Fibroblast of peridontal ligament (primary cell): ENCODE results near the gene GPC5.
"Not testable (repeated sequence)": the region's sequence is repeated elsewhere in the genome, so short reads cannot be mapped to it uniquely, and the experiment has no call there.

Experiments used
- DNase-seq: peaks from one replicate; pipeline ENCODE4 v3.0.0-alpha.2; 2010; ENCODE audit errors: extremely low read depth

GPC5 gene

DNA sequence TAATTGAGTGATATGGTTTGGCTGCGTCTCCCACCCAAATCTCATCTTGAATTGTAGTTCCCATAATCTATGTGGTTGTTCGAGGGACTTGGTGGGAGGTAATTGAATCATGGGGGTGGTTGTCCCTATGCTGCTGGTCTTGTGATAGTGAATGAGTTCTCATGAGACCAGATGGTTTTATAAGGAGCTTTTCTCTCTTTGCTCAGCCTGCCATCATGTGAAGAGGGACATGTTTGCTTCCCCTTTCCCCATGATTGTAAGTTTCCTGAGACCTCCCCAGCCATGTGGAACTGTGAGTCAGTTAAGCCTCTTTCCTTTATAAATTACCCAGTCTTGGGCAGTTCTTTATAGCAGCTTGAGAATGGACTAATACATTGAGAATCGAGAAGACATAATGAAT is 480.1 kb downstream of the GPC5 start:
- DNase-seq, result no peak

DNA sequence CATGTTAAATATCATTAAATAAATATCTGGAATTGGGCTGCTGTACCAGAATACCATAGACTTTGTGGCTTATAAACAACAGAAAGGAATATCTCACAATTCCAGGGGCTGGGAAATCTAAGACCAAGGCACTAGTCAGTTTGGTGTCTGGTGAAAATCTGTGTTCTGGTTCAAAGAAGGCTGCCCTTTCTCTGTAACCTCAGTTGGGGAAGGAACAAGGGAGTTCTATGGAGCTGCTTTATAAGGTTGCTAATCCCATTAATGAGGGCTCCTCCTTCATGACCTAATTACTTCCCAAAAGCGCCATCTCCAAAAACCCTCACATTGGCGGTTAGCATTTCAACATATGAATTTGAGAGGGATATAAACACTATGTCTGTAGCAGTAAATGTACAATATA is 480.9 kb downstream of the GPC5 start:
- no peak for DNase-seq

DNA sequence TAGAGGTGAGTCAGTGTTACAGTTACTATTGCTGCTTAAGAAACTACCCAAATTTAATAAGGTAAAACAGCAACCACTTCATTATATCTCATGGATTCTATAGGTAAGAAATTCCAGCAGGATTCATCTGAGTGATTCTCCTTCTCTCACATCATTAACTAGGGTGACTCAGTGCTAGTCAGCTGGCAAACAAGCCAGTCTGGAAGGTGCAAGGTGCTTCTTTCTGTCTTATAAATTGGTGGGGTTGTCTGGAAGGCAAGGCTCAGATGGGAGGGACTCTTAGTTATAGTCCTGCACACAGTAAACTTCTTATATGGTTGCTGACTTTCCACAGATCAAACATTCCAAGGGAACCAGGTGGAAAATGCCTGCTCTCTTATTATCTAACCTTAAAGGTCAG is 484.5 kb downstream of the GPC5 start:
- DNase-seq, result no peak

DNA sequence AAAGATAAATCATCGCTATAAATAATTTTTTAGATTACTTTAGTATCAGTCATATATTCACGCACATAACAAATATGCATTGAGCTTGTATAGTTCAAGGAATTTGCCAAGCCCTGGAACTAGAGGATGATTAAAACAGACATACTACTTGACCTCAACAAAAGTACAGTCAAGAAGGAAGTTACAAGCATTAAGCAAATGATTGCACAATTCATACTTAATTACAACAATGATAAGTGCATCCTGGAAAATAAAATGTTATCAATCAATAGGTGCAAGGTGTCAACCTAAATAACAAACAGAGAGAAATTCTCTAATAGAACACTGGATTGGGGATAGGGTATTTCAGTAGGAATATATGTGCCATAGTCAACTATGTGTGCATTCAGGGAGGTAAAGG is 491.2 kb downstream of the GPC5 start:
- no peak for DNase-seq

DNA sequence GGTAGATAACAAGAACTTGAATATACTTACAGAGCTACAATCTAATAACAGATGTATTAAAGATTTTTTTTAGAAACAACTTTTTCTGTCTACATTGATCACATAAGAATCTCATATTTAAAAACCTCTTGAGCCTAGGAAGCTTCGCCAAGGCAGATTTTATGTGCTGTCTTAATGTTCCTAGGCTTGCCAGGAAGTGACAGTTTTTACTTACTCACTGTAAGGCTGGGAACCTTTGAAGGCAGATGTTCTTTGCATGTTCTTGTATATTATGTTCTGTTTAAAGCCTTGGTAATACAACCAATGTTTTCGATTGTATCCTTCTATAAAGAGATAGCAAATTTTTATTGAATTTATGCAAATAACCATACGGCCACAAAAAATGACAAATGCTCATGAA is 492.7 kb downstream of the GPC5 start:
- DNase-seq, result no peak

DNA sequence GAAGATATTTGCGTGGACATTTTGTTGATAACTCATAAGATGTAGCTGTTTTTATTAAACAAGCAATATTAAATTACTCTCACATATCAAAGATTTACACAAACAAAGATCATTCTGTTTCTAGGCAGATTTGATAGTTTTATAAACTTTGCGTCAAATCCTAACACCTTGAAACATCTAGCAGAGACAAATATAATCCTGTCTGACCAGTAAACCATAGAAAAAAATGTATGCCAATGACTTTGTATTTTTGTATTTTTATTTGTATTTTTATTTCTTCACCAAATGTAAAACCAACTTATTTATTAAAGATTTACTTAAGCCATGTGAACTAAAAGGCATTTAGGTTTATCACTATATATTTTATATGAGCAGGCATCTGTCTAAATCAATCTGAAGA is 494.6 kb downstream of the GPC5 start:
- DNase-seq, result no peak

DNA sequence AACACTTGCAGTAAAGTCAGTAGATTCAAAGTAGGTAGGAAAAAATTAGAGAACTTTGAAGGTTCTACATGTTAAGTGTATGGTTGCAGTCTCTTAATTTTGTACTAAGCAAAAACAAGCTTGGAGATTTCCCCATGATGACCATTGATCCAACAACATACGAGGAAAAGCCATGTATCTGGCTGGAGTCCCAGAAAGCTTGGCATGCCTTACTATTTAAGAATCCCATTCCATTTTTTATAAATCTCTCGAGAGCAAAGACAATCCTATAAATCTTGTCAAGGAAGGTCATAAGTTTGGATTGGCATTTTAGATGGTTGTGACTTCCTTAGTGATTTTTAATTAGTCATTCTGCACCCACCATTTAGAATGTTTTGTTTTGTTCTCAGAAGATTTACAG is 495.9 kb downstream of the GPC5 start:
- DNase-seq, result no peak

DNA sequence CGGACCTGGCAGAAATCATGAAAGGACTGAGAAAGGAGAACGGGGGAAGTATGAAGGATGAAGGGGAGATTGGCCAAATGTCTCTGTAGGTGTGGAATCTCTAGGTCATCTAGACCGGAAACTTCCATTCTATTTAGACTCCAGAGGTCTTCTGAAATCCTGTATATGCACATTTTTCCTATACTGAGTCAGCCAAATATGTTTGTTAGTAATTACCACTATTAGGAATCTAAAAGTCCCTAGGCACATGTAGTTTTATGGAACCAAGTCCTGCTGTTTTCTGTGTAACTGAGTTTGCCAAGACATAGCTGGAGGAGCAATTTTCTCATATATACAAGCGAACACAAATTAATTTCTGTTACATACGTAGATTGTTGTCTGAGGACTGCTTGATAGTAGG is 498.1 kb downstream of the GPC5 start:
- no peak for DNase-seq

DNA sequence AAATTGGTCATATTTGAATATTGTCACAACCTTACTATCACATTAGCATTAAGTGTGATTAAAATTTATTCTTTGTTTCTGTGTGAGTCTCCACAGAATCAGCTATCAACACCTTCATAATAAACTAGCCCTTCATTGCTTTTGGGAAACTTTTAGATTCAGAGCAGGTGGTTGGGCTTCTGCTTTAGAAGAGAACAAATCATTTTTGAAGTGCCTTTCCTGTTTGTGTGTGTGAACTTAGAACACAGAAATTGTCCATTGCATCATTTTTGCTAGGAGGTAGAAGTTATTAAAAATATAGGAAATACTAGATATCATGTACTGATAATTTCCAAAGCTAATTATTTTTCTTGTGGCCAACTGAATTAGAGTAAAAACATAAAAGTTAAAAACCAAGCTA is 500.6 kb downstream of the GPC5 start:
- not testable (repeated sequence) for DNase-seq

DNA sequence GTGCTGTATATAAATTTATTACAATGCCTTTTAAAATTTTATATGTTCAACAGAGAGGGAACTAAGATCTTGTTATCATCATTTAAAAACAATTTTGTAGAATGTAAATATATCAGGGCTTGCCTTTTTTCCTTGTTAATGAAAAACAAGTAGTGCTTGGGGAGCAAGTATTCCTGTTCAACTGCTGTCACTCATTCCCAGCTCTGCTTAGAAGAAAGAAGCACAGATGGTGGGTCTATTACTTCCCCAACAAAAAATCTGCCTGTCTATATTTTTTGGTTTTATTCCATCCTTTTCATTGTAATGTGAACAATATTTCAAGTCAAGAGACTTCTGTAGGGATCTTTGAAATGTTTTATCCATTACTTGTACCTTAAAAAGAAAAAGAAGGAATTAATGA is 503.9 kb downstream of the GPC5 start:
- no peak for DNase-seq

DNA sequence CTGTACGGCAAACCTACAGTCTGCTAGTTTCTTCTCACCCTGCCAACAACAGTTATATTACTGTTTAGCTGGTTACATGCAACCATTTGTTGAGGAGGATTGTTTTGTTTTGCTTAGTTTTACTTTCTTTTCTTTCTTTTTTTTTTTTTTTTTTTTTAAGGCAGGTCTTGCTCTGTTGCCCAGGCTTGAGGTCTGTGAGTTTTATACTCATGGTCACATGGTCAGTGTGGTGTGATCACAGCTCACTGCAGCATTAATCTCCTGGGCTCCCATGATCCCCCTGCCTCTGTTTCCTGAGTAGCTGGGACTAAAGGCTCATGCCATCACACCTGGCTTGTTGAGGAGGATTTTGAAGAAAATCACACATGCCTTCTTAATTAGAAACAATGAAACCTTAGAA is 505.6 kb downstream of the GPC5 start:
- DNase-seq, result no peak

DNA sequence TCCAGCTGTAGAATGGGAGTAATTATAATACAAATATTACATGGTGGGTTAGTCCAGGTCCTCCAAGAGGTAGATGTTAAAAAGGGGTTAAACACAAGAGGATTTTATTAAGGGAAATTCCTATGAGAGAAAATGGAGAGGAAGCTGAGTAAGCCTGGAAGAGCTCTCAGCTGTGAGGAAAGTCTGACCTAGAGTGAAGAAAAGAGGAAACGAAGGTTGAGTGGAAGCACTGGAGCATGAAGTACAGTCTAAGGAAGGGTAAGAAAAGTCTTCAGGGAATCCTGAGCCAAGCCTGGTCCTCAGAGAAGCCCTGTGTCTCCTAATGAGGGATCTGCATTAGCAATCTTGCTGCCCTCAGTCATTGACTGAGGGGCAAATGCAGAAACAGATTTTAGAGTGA is 506.2 kb downstream of the GPC5 start:
- no peak for DNase-seq

DNA sequence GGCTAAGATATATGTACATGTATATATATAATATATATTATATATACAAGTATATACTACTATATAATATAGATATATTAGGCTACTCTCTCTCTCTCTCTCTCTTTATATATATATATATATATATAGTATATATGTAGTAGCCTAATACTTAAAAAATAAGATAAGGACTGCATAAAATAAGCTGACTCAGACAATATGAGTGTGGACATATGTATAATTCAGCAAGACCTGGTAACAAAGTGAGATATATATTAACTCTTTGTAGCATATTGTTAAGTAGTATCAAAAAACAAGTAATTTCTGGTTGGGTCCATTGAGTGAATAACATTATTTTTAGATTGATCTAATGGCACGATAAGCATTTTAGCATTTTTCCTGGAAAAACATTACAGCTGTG is 509.0 kb downstream of the GPC5 start:
- no peak for DNase-seq

DNA sequence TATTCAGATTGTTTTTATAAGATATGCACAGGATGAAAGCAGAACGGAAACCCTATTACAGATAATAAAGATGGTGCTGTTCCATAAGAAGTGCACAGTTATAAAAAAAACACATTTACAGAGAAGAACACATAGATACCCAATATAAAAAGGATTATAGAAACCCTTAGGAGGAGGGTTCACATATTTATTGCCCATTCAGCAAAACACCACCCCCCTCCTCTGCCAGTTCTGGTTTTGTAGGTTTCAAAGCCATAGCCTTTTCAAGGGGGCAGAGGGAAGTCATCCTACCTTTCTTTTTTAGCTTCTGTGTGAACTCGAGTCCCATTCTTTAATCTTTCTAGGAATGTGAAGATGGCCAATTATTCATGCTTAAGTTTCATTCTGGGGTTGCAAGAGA is 511.2 kb downstream of the GPC5 start:
- no peak for DNase-seq

DNA sequence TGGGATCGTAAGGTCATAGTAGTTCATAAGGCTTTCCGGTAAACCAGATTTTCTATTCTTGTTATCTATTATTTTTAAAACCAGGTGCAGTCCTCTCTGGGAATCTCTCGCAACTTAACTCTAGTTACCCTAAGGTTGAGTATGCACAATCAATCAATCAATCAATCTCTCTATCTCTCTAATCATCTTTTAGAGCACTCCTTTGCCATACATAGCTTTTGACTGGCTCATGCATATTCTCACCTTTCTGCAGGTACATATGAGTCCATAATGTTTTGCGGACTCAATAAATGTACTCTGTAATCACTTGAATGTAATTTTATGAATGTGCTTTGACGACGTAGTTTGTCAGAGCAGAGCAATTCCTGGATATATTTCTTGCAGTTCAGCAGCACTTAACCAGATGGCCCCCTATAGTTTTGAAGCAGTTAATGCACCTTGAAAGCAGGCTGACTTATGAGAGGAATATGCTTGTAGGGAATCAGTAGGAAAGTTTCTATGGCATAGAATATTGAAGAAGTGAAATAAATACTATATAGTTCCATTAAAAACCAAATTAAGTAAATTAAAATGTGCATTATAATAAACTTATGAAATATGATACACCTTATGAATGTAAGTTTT is 524.7 kb downstream of the GPC5 start:
- no peak for DNase-seq

DNA sequence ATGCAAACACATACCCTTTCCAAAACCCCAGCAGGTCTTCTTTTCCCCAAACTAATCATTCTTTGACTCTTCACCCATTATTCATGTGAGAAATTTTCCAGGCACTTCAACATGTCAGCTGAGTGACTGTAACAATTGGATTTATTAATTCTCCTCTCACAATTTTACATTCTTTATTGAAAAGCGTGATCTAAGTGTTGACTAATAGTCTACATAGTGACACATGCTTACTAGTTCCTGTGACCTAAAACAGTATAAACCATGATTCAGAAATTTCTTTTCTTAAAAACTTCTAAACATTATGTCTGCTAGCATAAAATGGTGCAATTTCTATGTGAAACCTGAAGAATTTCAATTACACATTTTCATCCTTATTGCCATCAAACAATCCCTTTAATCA is 532.3 kb downstream of the GPC5 start:
- no peak for DNase-seq

DNA sequence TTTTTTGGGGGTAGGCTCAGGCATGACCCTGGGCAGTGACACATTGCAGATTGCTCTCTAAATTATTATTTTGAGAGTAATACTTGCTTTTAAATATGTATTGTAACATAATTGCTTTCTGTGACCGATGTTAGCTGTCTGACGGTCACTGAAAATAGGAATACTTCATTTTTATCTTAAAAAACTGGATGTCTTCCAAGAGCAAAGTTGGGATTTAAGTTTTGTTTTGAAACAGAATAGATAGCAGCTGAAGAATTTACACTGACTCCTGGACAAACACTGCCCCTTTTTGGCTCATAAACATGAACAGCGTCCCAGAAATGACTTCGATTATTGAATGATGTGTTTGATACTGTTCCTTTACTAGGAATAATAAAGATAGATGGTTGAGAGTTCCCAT is 535.9 kb downstream of the GPC5 start:
- DNase-seq, result no peak

DNA sequence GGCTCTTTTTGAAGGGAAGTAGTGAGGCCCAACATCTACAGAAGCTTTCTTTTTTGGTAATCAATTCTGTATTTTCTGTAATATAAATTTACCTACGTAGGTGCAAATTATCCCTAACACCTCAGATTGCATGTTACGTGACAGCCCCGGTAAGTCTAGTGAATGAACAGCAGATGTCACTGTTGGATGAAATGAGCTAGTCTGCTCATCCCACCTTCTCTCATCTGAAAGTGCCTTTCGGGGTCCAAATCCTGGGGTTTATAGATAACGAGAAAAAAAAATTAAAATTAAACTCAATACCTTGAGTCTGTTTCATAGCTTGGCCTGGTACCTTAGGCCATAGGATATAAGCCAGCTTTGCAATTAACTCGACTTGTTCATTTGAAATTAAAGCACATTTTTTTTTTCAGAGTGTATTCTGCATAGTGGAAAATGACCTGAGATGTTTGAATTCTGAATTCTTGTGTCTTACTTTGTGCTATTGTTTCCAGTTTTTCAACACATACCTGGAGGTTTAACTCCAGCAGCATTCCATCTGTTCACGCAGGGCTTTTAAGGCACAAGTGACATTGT is 548.2 kb downstream of the GPC5 start:
- no peak for DNase-seq

DNA sequence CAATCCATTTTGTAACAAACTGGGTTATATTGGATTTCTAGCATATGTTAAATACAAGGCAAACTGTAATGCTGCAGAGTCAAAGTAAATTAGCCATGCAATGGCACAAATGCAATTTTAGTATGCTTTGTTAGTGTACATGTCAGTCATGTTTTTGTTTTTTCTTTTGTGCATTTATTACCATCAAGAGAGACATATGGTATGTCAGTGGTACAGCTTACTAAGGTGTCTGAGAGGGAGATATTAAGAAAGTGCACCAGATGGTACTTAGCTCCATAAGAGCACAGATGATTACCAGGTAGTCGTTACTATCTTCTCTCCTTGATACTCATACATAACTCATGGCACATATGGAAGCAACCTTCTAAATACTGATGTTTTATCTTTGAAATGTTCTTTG is 550.3 kb downstream of the GPC5 start:
- DNase-seq, result no peak

DNA sequence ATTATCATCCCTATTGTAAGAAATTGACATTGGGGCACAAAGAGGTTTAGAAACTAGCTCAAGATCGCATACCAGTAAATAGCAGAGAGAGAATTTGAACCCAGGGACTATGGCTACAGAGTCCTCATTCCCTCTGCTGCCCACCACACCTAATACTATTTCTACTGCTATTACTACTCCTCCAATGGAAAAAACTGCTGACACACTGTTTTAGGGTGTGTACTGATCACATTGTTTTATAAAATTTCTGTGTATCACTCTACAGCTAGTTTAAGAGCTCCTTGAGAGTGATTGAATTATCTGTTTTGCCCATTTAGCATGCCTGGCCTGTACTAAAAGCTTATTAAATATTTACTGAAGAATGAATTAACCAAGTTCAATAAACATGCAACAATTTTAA is 552.4 kb downstream of the GPC5 start:
- no peak for DNase-seq

DNA sequence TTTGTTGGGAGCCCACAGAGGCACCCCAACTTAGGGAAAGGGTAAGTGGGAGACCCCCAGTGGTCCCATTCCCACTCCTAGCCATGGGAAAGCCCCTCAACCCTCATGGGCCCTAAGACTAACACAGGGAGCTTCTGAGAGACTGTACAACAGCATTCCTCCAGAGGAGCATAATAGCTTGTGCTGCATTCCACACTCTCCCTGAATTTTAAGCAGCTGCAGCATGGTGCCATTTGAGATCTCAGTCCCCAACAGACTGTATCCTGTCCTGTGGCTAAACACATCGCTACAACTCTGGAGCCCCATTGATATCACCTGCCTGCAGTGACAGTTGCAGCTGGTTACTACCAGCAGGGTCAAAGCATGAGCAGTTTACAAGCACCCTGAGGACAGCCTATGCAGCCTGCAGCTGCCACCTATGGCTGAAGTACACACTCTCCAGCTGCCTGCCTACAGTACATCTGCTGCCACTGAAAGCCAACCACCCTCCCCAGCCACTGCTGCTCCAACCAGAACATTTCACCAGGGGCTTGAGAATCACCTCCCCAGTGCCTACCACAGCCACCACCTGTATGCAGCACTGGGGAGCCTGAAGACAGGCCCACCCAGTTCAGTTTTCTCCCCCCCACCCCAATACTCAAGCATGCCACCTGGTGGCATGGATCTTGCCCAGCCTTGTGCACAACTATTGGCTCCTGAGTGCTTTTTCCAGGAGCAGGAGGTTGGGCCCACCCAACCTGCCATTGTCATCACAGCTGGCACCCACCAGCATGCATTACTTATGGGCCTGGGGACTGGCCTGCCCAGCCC is 557.3 kb downstream of the GPC5 start:
- DNase-seq, result no peak

DNA sequence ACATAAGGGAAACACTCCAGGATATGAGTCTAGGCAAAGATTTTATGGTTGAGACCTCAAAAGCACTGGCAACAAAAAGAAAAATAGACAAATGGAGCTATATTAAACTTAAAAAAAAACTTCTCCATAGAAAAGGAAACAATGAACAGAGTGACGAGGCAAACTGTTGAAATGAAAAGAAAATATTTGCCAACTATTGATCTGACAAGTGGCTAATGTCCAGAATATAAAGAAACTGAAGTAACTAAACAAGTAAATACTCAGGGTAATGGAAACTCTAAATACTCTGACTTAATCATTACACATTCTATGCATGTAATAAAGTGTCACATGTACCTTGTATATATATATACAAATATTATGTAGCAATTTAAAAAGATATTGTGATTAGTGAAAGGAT is 562.5 kb downstream of the GPC5 start:
- no peak for DNase-seq

DNA sequence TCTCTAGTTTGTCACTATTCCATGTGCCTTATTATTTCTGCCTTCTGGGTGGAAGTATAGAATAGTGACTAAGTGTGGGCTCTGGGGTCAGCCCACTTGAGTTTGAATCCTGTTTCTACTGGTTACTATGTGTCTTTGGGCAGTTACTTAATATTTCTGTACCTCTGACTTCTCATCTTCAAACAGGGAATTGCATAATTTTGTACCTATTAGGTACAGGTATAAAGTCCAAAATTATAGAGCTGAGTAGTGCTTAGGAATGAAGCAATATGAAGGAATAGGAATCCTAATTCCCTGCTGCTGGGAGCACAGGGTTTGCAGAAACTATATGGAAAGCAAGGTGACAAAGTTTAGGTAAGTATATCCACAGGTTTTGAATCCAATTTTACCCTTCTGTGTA is 564.5 kb downstream of the GPC5 start:
- no peak for DNase-seq

DNA sequence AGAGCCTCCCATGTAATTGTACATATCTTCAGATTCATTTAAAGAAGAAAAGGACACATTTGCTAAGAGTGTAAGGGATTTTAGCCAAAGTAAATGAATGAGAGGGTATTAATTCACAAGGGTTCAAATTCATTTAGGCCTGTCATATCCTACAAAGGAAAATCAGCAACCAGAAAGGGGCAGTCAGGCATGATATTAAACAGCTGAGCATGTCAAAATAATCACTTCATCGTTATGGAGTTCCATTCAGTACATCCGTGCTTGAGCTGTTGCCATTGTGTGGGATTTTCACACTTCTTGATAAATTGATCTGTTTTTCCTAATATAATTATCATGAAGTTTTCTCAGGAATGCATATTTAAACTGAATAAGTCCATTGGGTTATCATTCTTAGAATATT is 567.1 kb downstream of the GPC5 start:
- no peak for DNase-seq
